Kidney (tissue), 14 donors: Measurements from ENCODE around the gene WNT6. TPM values are rescaled to one million over a fixed set of nuclear protein-coding genes. Genes with fewer than 3 reads are reported as not detected.

Experiments used
- DNase-seq, 5 donors: peaks; one replicate each; pipeline ENCODE4 v3.0.0-alpha.2; 2013 to 2020
- FAIRE-seq: peaks from 2 replicates; lab custom pipeline; 2012; peaks lifted over from hg19 to GRCh38; lab: Jason Lieb, UNC
- H3K27ac ChIP-seq, 2 donors: one replicate each; pipeline ENCODE4 v1.7.0; 2013; ENCODE audit warnings: low read depth in 2 of 2, low read length in 2 of 2, inconsistent platforms in 1 of 2
- H3K27me3 ChIP-seq: one replicate; pipeline ENCODE4 v1.7.1; 2013; ENCODE audit warnings: low read length, inconsistent platforms; ENCODE audit not compliant: control insufficient read depth, insufficient read depth
- H3K36me3 ChIP-seq, 3 donors: one replicate each; pipeline versions ENCODE4 v1.7.0 to v1.7.1; 2013; ENCODE audit warnings: low read length in 3 of 3, control low read depth in 1 of 3, inconsistent platforms in 1 of 3; ENCODE audit not compliant: insufficient read depth in 3 of 3, control insufficient read depth in 2 of 3
- H3K4me1 ChIP-seq, 3 donors: one replicate each; pipeline versions ENCODE4 v1.7.0 to v1.7.1; 2013; ENCODE audit warnings: low read length in 3 of 3, inconsistent platforms in 1 of 3, low read depth in 1 of 3; ENCODE audit not compliant: control insufficient read depth in 2 of 3, insufficient read depth in 2 of 3
- H3K4me3 ChIP-seq, 3 donors: one replicate each; pipeline versions ENCODE4 v1.7.0 to v1.8.1; 2013; ENCODE audit warnings: low read length in 3 of 3, control low read depth in 1 of 3, inconsistent platforms in 1 of 3
- H3K9ac ChIP-seq, 3 donors: one replicate each; pipeline versions ENCODE4 v1.7.0 to v1.7.1; 2013; ENCODE audit warnings: low read length in 3 of 3, control low read depth in 1 of 3, inconsistent platforms in 1 of 3
- H3K9me3 ChIP-seq, 3 donors: one replicate each; pipeline versions ENCODE4 v1.7.0 to v1.7.1; 2013; ENCODE audit warnings: low read length in 3 of 3, control low read depth in 1 of 3, inconsistent platforms in 1 of 3; ENCODE audit not compliant: control insufficient read depth in 2 of 3, insufficient read depth in 1 of 3
- intact Hi-C: fragments of 100-400 bp; cut with DNase I; formaldehyde crosslinking; loops from one replicate; pipeline ENCODE4 v1.11.1; 2022
- microRNA-seq: library from miRNA; unstranded; fragments of <30 nt; microRNA quantifications from one replicate; pipeline ENCODE4 v1.2.0, GENCODE V29; 2020
- polyA plus RNA-seq: library from polyadenylated mRNA; stranded (reverse); fragments of 350-450 nt; fragmentation: Illumina TruSeq; extraction: RNeasy Lipid Tissue Mini Kit (QIAGEN cat#74804); gene quantifications from one replicate; pipeline ENCODE4 v1.2.3, GENCODE V29; 2014; ENCODE audit warnings: low read depth, low replicate concordance; ENCODE audit not compliant: insufficient read depth
- total RNA-seq: library from RNA; stranded (reverse); fragmentation: NEBNext Ultra II Directional; extraction: Animal tissue kit (Norgen Biotek cat#: 25700); gene quantifications from one replicate; pipeline ENCODE4 v1.2.1, GENCODE V29; 2021
- TF ChIP-seq, protein P1 (sequence below): IDR thresholded peaks from 3 replicates; pipeline ENCODE4 v1.5.1; 2012; ENCODE audit warnings: mild to moderate bottlenecking, moderate library complexity, borderline replicate concordance; ENCODE audit not compliant: insufficient read depth; ENCODE audit errors: extremely low read depth
- donor health status: control.
- donor health status: control.
- donor health status: control.
- donor health status: control.
- donor health status: control.
- donor health status: DM: yes; HTN: yes; CAD: no.
- donor health status: Normal renal cell carcinoma (clear cell type).

Gene WNT6
- total and polyA plus RNA-seq, 2 donors from 2014 or later = 0.57 to 0.75 TPM

DNA sequence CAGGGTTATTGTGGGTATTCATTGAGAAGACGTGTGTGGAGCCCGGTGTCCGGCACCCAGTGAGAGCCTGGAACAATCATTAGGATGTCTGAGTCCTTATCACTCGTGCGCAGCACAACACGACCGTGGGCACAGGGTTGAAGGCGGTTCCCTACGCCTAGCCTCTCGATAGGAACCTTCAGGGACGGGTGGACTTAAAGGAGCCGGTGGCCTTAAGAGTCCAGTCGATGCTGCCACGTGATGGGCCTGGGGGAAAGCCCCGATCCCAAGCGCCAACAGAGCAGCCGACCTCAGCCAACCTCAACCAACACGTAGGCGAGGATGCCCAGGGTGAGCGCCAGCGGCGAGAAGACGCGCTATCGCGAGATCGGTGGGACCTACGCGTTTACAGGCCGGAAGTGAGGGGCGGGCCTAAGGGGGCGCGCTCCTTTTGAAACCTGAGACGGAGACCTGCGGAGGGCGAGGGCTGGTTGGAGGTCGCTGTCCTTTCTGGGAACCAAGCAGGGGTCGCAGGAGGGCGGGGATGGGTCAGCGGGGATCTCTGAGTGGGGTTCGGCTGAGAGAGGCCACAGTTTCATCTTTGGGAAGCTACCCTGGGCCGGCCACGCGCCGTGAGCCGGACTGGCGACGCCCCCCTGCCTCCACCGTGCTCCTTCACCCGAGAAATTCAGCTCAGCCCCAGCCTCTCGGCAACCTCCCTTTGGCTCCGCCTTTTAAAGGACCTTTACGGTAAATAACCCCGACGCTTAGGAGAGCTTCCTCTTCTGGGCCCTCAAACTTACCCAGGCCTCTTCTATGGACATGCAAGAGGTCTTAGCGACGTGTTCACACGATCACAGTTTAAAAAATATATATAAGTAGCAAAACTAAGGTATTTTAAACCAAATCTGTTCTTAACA is 49.4 kb downstream of the WNT6 start:
- intact Hi-C loops = no loop called here
- H3K9me3 ChIP-seq = no peaks in the 10 kb centered on the region
- H3K27me3 ChIP-seq = no peaks in the 10 kb centered on the region
- peak overlapping the region in 2 of 3 donors; percentile 21 to 54 for H3K9ac ChIP-seq
- no peaks in the 10 kb centered on the region for H3K36me3 ChIP-seq
- DNase-seq (peak; percentile 92 to 96 (median 96)), FAIRE-seq (no peak)
- TF ChIP-seq, protein P1, sequence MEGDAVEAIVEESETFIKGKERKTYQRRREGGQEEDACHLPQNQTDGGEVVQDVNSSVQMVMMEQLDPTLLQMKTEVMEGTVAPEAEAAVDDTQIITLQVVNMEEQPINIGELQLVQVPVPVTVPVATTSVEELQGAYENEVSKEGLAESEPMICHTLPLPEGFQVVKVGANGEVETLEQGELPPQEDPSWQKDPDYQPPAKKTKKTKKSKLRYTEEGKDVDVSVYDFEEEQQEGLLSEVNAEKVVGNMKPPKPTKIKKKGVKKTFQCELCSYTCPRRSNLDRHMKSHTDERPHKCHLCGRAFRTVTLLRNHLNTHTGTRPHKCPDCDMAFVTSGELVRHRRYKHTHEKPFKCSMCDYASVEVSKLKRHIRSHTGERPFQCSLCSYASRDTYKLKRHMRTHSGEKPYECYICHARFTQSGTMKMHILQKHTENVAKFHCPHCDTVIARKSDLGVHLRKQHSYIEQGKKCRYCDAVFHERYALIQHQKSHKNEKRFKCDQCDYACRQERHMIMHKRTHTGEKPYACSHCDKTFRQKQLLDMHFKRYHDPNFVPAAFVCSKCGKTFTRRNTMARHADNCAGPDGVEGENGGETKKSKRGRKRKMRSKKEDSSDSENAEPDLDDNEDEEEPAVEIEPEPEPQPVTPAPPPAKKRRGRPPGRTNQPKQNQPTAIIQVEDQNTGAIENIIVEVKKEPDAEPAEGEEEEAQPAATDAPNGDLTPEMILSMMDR = no peak
- H3K27ac ChIP-seq = no peak overlapping the region
- peaks cover 0 to 4% (median 3%) of the 10 kb centered on the region in 3 donors for H3K4me1 ChIP-seq
- H3K4me3 ChIP-seq = peak overlapping the region; percentile 61 to 76 (median 70)

DNA sequence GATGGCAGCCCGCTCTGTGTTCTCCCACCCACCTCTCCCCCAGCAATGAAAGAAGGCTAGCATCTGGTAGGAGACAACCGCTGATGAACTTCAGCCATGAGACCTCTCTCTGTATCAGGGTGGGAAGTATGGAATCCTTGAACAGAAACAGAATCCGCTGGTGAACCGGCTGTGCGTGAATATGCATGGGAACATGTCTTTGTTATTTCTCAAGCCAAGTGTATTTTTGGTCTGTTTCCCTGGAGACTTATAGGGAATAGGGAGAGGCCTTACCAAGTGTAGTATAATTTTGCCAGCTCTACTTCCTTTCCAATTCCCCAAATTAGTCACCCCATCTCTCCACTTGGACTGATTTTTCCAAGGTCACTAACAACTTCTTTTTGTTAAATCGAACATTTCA is 51.1 kb downstream of the WNT6 start:
- H3K27me3 ChIP-seq = no peaks in the 10 kb centered on the region
- H3K9me3 ChIP-seq = no peaks in the 10 kb centered on the region
- TF ChIP-seq, protein P1 = no peak
- no peak overlapping the region for H3K4me3 ChIP-seq
- H3K9ac ChIP-seq = no peak overlapping the region
- no peak overlapping the region for H3K27ac ChIP-seq
- H3K36me3 ChIP-seq = no peaks in the 10 kb centered on the region
- FAIRE-seq (no peak), DNase-seq (no peak)
- peaks cover 0 to 4% (median 3%) of the 10 kb centered on the region in 3 donors for H3K4me1 ChIP-seq
- intact Hi-C loops = no loop called here

DNA sequence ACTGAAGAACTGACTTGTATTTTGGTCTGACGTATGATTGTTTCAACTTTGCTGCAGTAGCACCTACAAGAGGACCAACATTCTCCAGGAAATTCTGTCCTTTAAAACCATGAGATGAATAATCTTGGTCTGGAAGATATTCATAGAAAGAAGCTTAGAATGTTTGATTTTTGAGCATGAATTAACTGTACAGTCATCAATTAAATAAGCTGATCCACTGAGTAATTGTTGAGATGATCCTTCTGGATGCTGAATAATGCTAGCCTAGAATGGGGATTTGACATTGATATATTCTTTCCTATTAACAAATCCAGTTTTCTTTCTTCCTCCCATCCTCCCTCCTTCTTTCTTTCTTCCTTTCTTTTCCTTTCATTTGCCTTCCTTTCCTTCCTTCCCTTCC is 60.9 kb downstream of the WNT6 start:
- Histone ChIP-seq H3K4me3 (no peak overlapping the region), H3K36me3 (no peaks in the 10 kb centered on the region), H3K9me3 (no peaks in the 10 kb centered on the region), H3K27ac (no peak overlapping the region), H3K27me3 (no peaks in the 10 kb centered on the region), H3K4me1 (no peaks in the 10 kb centered on the region), H3K9ac (no peak overlapping the region)
- intact Hi-C loops = no loop called here
- FAIRE-seq (no peak), DNase-seq (no peak)
- TF ChIP-seq, protein P1 = no peak

Small RNA genes within 50 kb of the gene (microRNA-seq; reads per million reads assigned to microRNA genes)
- not detected for gene MIR9500

Other genes with a start within 250 kb of the WNT6 start
- gene ZNF142, start 200.2 kb upstream of the WNT6 start, total RNA-seq = 33.6 TPM
- 3.7 TPM for gene ZNF142, start 200.2 kb upstream of the WNT6 start, polyA plus RNA-seq
- gene BCS1L, start 200.1 kb upstream of the WNT6 start, total RNA-seq = 43.3 TPM
- gene BCS1L, start 200.1 kb upstream of the WNT6 start, polyA plus RNA-seq = 40.7 TPM
- 30.2 TPM for gene RNF25, start 187.8 kb upstream of the WNT6 start, total RNA-seq
- gene RNF25, start 187.8 kb upstream of the WNT6 start, polyA plus RNA-seq = 27.8 TPM
- gene STK36, start 187.7 kb upstream of the WNT6 start, total RNA-seq = 53.7 TPM
- gene STK36, start 187.7 kb upstream of the WNT6 start, polyA plus RNA-seq = 18.5 TPM
- gene TTLL4, start 149.0 kb upstream of the WNT6 start, total RNA-seq = 30.7 TPM
- 7.6 TPM for gene TTLL4, start 149.0 kb upstream of the WNT6 start, polyA plus RNA-seq
- gene CYP27A1, start 77.7 kb upstream of the WNT6 start, total RNA-seq = 18.5 TPM
- 43.3 TPM for gene CYP27A1, start 77.7 kb upstream of the WNT6 start, polyA plus RNA-seq
- gene PRKAG3, start 28.0 kb upstream of the WNT6 start, total RNA-seq = not detected
- not detected for gene PRKAG3, start 28.0 kb upstream of the WNT6 start, polyA plus RNA-seq
- 10.2 TPM for gene WNT10A, start 21.0 kb downstream of the WNT6 start, total RNA-seq
- gene WNT10A, start 21.0 kb downstream of the WNT6 start, polyA plus RNA-seq = 1.1 TPM
- gene CDK5R2, start 99.9 kb downstream of the WNT6 start, total RNA-seq = not detected
- gene CDK5R2, start 99.9 kb downstream of the WNT6 start, polyA plus RNA-seq = not detected
- gene FEV, start 125.4 kb downstream of the WNT6 start, total RNA-seq = not detected
- not detected for gene FEV, start 125.4 kb downstream of the WNT6 start, polyA plus RNA-seq
- not detected for gene CRYBA2, start 133.6 kb downstream of the WNT6 start, total RNA-seq
- gene CRYBA2, start 133.6 kb downstream of the WNT6 start, polyA plus RNA-seq = not detected
- 2.0 TPM for gene CFAP65, start 181.7 kb downstream of the WNT6 start, total RNA-seq
- 0.73 TPM for gene CFAP65, start 181.7 kb downstream of the WNT6 start, polyA plus RNA-seq
- 0.88 TPM for gene IHH, start 201.1 kb downstream of the WNT6 start, total RNA-seq
- gene IHH, start 201.1 kb downstream of the WNT6 start, polyA plus RNA-seq = 3.1 TPM